ENCODE measurements around the gene TSPAN9.

The TSPAN9 gene

GRCh38 chr12:3032161-3032560 lies 45.0 kb upstream of the TSPAN9 start:
- no peak overlapping the region for H2AFZ ChIP-seq (ENCODE audit: low read length)
- no peak overlapping the region for H3K27ac ChIP-seq (ENCODE audit: low read depth, low read length, poor library complexity, severe bottlenecking)
- H3K4me2 ChIP-seq (ENCODE audit: low read length) = no peak overlapping the region
- H3F3A ChIP-seq (ENCODE audit: insufficient read depth, low read length) = no peaks in the 10 kb centered on the region
- H3K4me1 ChIP-seq (ENCODE audit: insufficient read depth, low read length, severe bottlenecking) = no peaks in the 10 kb centered on the region
- H3K79me2 ChIP-seq (ENCODE audit: insufficient read depth, low read length) = no peaks in the 10 kb centered on the region
- no peak overlapping the region for H3K9ac ChIP-seq (ENCODE audit: low read length)
- no peaks in the 10 kb centered on the region for H3K9me2 ChIP-seq (ENCODE audit: low read depth, low read length)
- no peak for TF ChIP-seq CTCF (IDR thresholded peaks at IDR 0.05; ENCODE audit: low read length)
- TF ChIP-seq EZH2 (IDR thresholded peaks at IDR 0.05; ENCODE audit: borderline replicate concordance, low read length) = no peak
- H3K27me3 ChIP-seq (ENCODE audit: insufficient read depth, low read length) = no peaks in the 10 kb centered on the region
- no peaks in the 10 kb centered on the region for H4K20me1 ChIP-seq (ENCODE audit: insufficient read depth, low read length)
- no peak overlapping the region for H3K4me3 ChIP-seq (ENCODE audit: low read depth, low read length, poor library complexity, severe bottlenecking)
- no peaks in the 10 kb centered on the region for H3K36me3 ChIP-seq (ENCODE audit: insufficient read depth, low read length)
- H3K9me3 ChIP-seq (ENCODE audit: low read length) = no peaks in the 10 kb centered on the region

GRCh38 chr12:3032770-3033538 lies 44.2 kb upstream of the TSPAN9 start:
- Histone ChIP-seq H4K20me1 (ENCODE audit: insufficient read depth, low read length) (no peaks in the 10 kb centered on the region), H2AFZ (ENCODE audit: low read length) (no peak overlapping the region), H3F3A (ENCODE audit: insufficient read depth, low read length) (no peaks in the 10 kb centered on the region), H3K4me2 (ENCODE audit: low read length) (no peak overlapping the region), H3K27ac (ENCODE audit: low read depth, low read length, poor library complexity, severe bottlenecking) (no peak overlapping the region), H3K9me2 (ENCODE audit: low read depth, low read length) (no peaks in the 10 kb centered on the region), H3K9me3 (ENCODE audit: low read length) (no peaks in the 10 kb centered on the region), H3K36me3 (ENCODE audit: insufficient read depth, low read length) (no peaks in the 10 kb centered on the region), H3K27me3 (ENCODE audit: insufficient read depth, low read length) (no peaks in the 10 kb centered on the region), H3K4me1 (ENCODE audit: insufficient read depth, low read length, severe bottlenecking) (no peaks in the 10 kb centered on the region), H3K79me2 (ENCODE audit: insufficient read depth, low read length) (no peaks in the 10 kb centered on the region), H3K9ac (ENCODE audit: low read length) (no peak overlapping the region), H3K4me3 (ENCODE audit: low read depth, low read length, poor library complexity, severe bottlenecking) (no peak overlapping the region)
- TF ChIP-seq EZH2 (IDR thresholded peaks at IDR 0.05; ENCODE audit: borderline replicate concordance, low read length) (no peak), CTCF (IDR thresholded peaks at IDR 0.05; ENCODE audit: low read length) (no peak)

GRCh38 chr12:3033539-3033867 lies 43.7 kb upstream of the TSPAN9 start:
- no peak overlapping the region for H2AFZ ChIP-seq (ENCODE audit: low read length)

More at GRCh38 chr12:3033539-3033867, 43.7 kb upstream of the TSPAN9 start:
- Histone ChIP-seq H3K27ac (ENCODE audit: low read depth, low read length, poor library complexity, severe bottlenecking) (no peak overlapping the region), H4K20me1 (ENCODE audit: insufficient read depth, low read length) (no peaks in the 10 kb centered on the region), H3K36me3 (ENCODE audit: insufficient read depth, low read length) (no peaks in the 10 kb centered on the region), H3K27me3 (ENCODE audit: insufficient read depth, low read length) (no peaks in the 10 kb centered on the region), H3K79me2 (ENCODE audit: insufficient read depth, low read length) (no peaks in the 10 kb centered on the region), H3K9ac (ENCODE audit: low read length) (no peak overlapping the region), H3K4me3 (ENCODE audit: low read depth, low read length, poor library complexity, severe bottlenecking) (no peak overlapping the region), H3F3A (ENCODE audit: insufficient read depth, low read length) (no peaks in the 10 kb centered on the region), H3K9me2 (ENCODE audit: low read depth, low read length) (no peaks in the 10 kb centered on the region), H3K9me3 (ENCODE audit: low read length) (no peaks in the 10 kb centered on the region), H3K4me1 (ENCODE audit: insufficient read depth, low read length, severe bottlenecking) (no peaks in the 10 kb centered on the region), H3K4me2 (ENCODE audit: low read length) (no peak overlapping the region)
- TF ChIP-seq CTCF (IDR thresholded peaks at IDR 0.05; ENCODE audit: low read length) = no peak
- TF ChIP-seq EZH2 (IDR thresholded peaks at IDR 0.05; ENCODE audit: borderline replicate concordance, low read length) = no peak

Measured in OCI-LY1 (cell line).